C4-2B (cell line): ENCODE data around the gene LCNL1.

Experiments used
- ZFX ChIP-seq: fragments of 450-650 bp; IDR thresholded peaks from 2 replicates; pipeline ENCODE4 v1.6.1; 2017
- TF ChIP-seq, protein P1 (sequence below): fragments of 450-650 bp; conservative IDR thresholded peaks from 2 replicates; pipeline ENCODE4 v1.5.1; 2017; ENCODE audit warnings: mild to moderate bottlenecking

DNA sequence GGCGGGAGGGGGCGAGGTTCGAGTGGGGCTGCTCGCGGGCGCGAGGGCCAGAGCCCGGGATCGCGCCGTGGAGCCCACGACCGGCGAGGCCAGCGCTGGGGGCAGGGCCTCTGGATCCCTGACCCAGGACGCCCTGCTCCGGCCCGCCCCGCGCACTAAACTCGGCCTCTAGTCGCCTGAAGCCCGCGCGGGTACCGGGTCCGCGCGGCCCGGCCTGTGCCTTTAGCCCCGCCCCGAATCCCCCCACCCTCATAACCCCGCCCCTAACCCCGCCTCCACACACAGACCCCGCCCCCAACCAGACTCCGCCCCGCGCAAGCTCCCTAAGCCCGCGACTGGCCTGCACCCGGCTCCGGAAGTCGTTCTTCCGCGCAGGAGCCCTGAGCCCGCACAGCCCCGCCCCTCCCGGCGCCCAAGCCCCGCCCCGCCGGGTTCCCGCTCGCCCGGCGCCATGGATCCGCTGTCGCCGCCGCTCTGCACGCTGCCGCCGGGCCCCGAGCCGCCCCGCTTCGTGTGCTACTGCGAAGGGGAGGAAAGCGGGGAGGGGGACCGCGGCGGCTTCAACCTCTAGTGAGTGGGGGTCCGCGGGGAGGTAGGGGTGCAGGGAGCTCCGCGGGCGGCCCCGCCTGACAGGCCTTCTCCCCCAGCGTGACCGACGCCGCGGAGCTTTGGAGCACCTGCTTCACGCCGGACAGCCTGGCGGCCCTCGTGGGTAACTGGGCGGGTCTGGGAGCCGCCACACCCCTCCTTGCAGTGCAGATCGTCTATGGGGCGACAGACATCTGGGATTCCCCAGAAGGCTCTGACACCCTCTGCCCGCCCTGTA lies 9.4 kb downstream of the LCNL1 start, which contains the start of gene PAXX:
- TF ChIP-seq, protein P1, sequence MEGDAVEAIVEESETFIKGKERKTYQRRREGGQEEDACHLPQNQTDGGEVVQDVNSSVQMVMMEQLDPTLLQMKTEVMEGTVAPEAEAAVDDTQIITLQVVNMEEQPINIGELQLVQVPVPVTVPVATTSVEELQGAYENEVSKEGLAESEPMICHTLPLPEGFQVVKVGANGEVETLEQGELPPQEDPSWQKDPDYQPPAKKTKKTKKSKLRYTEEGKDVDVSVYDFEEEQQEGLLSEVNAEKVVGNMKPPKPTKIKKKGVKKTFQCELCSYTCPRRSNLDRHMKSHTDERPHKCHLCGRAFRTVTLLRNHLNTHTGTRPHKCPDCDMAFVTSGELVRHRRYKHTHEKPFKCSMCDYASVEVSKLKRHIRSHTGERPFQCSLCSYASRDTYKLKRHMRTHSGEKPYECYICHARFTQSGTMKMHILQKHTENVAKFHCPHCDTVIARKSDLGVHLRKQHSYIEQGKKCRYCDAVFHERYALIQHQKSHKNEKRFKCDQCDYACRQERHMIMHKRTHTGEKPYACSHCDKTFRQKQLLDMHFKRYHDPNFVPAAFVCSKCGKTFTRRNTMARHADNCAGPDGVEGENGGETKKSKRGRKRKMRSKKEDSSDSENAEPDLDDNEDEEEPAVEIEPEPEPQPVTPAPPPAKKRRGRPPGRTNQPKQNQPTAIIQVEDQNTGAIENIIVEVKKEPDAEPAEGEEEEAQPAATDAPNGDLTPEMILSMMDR, result no peak
- TF ChIP-seq ZFX, result peak; percentile 86; the same call in 1 of the 2 replicates
